GM23248 (cell line): Measurements from ENCODE around the gene THADA. TPM values are rescaled to one million over a fixed set of nuclear protein-coding genes. Genes with fewer than 3 reads are reported as not detected.

Source experiments
- DNase-seq: peaks from one replicate; pipeline ENCODE4 v3.0.0-alpha.2; 2015
- H2AFZ ChIP-seq: fragments of 200-600 bp; sonication (generic); 2 replicates; pipeline ENCODE4 v1.6.1; 2016; ENCODE audit warnings: antibody characterized with exemption
- H3F3A ChIP-seq: fragments of 200-600 bp; sonication (generic); 2 replicates; pipeline ENCODE4 v1.6.1; 2016; ENCODE audit warnings: mild to moderate bottlenecking, antibody characterized with exemption, mixed run types; ENCODE audit not compliant: insufficient read depth
- H3K27ac ChIP-seq: fragments of 200-600 bp; sonication (generic); 2 replicates; pipeline ENCODE4 v1.5.1; 2016; ENCODE audit warnings: mild to moderate bottlenecking
- H3K27me3 ChIP-seq: fragments of 200-600 bp; sonication (generic); replicated peaks from 2 replicates; pipeline ENCODE4 v1.6.1; 2016; ENCODE audit warnings: mild to moderate bottlenecking; ENCODE audit not compliant: insufficient read depth
- H3K36me3 ChIP-seq: fragments of 200-600 bp; sonication (generic); 2 replicates; pipeline ENCODE4 v1.6.1; 2016; ENCODE audit warnings: low read depth, mild to moderate bottlenecking
- H3K4me1 ChIP-seq: fragments of 200-600 bp; sonication (generic); 2 replicates; pipeline ENCODE4 v1.6.1; 2016; ENCODE audit warnings: mild to moderate bottlenecking; ENCODE audit not compliant: insufficient read depth
- H3K4me2 ChIP-seq: fragments of 200-600 bp; sonication (generic); one replicate; pipeline ENCODE4 v1.6.1; 2016; ENCODE audit warnings: mild to moderate bottlenecking; ENCODE audit not compliant: unreplicated experiment
- H3K4me3 ChIP-seq: fragments of 200-600 bp; sonication (generic); 2 replicates; pipeline ENCODE4 v1.5.1; 2016; ENCODE audit warnings: mild to moderate bottlenecking
- H3K79me2 ChIP-seq: fragments of 200-600 bp; sonication (generic); 2 replicates; pipeline ENCODE4 v1.6.1; 2016; ENCODE audit warnings: mild to moderate bottlenecking; ENCODE audit not compliant: insufficient read depth
- H3K9ac ChIP-seq: fragments of 200-600 bp; sonication (generic); 2 replicates; pipeline ENCODE4 v1.6.1; 2016; ENCODE audit warnings: mild to moderate bottlenecking
- H3K9me2 ChIP-seq: fragments of 200-600 bp; sonication (generic); 2 replicates; pipeline ENCODE4 v1.6.1; 2016; ENCODE audit warnings: mixed run types, mild to moderate bottlenecking, moderate library complexity; ENCODE audit not compliant: insufficient read depth
- H3K9me3 ChIP-seq: fragments of 200-600 bp; sonication (generic); one replicate; pipeline ENCODE4 v1.6.1; 2017; ENCODE audit warnings: low read depth
- H4K20me1 ChIP-seq: fragments of 200-600 bp; sonication (generic); 2 replicates; pipeline ENCODE4 v1.6.0; 2016; ENCODE audit not compliant: insufficient read depth
- EZH2 ChIP-seq: fragments of 200-600 bp; sonication (generic); IDR thresholded peaks from 2 replicates; pipeline ENCODE4 v1.6.1; 2018; ENCODE audit warnings: antibody characterized with exemption, mild to moderate bottlenecking; ENCODE audit not compliant: insufficient read depth, poor library complexity, severe bottlenecking
- EZH2phosphoT487 ChIP-seq: fragments of 200-600 bp; sonication (generic); IDR thresholded peaks from 2 replicates; pipeline ENCODE4 v1.6.1; 2018; ENCODE audit warnings: antibody characterized with exemption, moderate library complexity, mild to moderate bottlenecking, low read depth; ENCODE audit not compliant: insufficient read depth
- WGBS, 2 experiments: methylation state at CpG; one replicate each; pipeline ENCODE4 v1.1.6; 2015 to 2017; ENCODE audit warnings: low lambda C conversion rate in 2 of 2, low coverage in 1 of 2; ENCODE audit errors: missing lambda C conversion rate in 2 of 2; 5-methylcytosine and 5-hydroxymethylcytosine counted together
- in situ Hi-C: fragments of 300-500 bp; cut with MboI; formaldehyde crosslinking; loops from 2 replicates; pipeline ENCODE4 v1.15.0; 2020
- polyA plus RNA-seq: library from polyadenylated mRNA; unstranded; fragments of >200 nt; fragmentation: Nextera tagmentation; extraction: Ambion mirVana; gene quantifications from 2 replicates; pipeline ENCODE4 v1.2.1, GENCODE V29; 2016
- total RNA-seq: library from RNA; depleted of rRNA; stranded (reverse); fragments of >200 nt; shearing (Covaris generic); gene quantifications from 2 replicates; pipeline ENCODE4 v1.2.3, GENCODE V29; 2014

The THADA gene
- total and polyA plus RNA-seq, 2 experiments from 2014 or later, result 14.1 to 15.8 TPM

- Histone ChIP-seq H3K27ac (no peak overlapping the region), H3K4me1 (no peaks in the 10 kb centered on the region), H3K4me2 (no peak overlapping the region), H4K20me1 (no peaks in the 10 kb centered on the region), H3K27me3 (no peaks in the 10 kb centered on the region), H2AFZ (no peak overlapping the region), H3K4me3 (no peak overlapping the region), H3K36me3 (peaks cover 23% of the 10 kb centered on the region; the same call in 1 of the 2 replicates), H3K9me2 (no peaks in the 10 kb centered on the region), H3F3A (no peaks in the 10 kb centered on the region), H3K79me2 (no peaks in the 10 kb centered on the region), H3K9ac (no peak overlapping the region), H3K9me3 (no peaks in the 10 kb centered on the region)
- in situ Hi-C loops, result no loop called here
- no peak for DNase-seq
- TF ChIP-seq EZH2phosphoT487, result no peak
- TF ChIP-seq EZH2, result no peak
Measured at GRCh38 chr2:43566461-43566729, 29.4 kb downstream of the THADA start.

GRCh38 chr2:43563679-43564078 lies 32.2 kb downstream of the THADA start:
- no peak for DNase-seq
- 95 to 98% methylated on average over 2 of the region's 2 CpGs for WGBS, 2 experiments
- Histone ChIP-seq H3K4me1 (no peaks in the 10 kb centered on the region), H3K79me2 (no peaks in the 10 kb centered on the region), H3K4me2 (no peak overlapping the region), H3K9ac (no peak overlapping the region), H3F3A (no peaks in the 10 kb centered on the region), H3K27me3 (no peaks in the 10 kb centered on the region), H3K9me3 (no peaks in the 10 kb centered on the region), H3K27ac (no peak overlapping the region), H3K36me3 (peaks cover 10% of the 10 kb centered on the region; the same call in 1 of the 2 replicates), H4K20me1 (no peaks in the 10 kb centered on the region), H3K4me3 (no peak overlapping the region), H2AFZ (no peak overlapping the region), H3K9me2 (no peaks in the 10 kb centered on the region)
- in situ Hi-C loops, result no loop called here
- no peak for TF ChIP-seq EZH2phosphoT487
- TF ChIP-seq EZH2, result no peak

GRCh38 chr2:43560231-43560547 lies 35.6 kb downstream of the THADA start:
- DNase-seq, result no peak
- in situ Hi-C loops, result no loop called here
- Histone ChIP-seq H3K27ac (no peak overlapping the region), H4K20me1 (no peaks in the 10 kb centered on the region), H3K79me2 (no peaks in the 10 kb centered on the region), H3K9ac (no peak overlapping the region), H3K4me1 (no peaks in the 10 kb centered on the region), H3K27me3 (no peaks in the 10 kb centered on the region), H2AFZ (no peak overlapping the region), H3K36me3 (peaks cover 12% of the 10 kb centered on the region; the same call in 1 of the 2 replicates), H3K4me3 (no peak overlapping the region), H3K9me2 (no peaks in the 10 kb centered on the region), H3K9me3 (no peaks in the 10 kb centered on the region), H3K4me2 (no peak overlapping the region), H3F3A (no peaks in the 10 kb centered on the region)
- no peak for TF ChIP-seq EZH2
- TF ChIP-seq EZH2phosphoT487, result no peak
- 58 to 61% methylated on average over 2 of the region's 2 CpGs for WGBS, 2 experiments

GRCh38 chr2:43559391-43560230 lies 36.2 kb downstream of the THADA start:
- H3K36me3 ChIP-seq, result peaks cover 11% of the 10 kb centered on the region; the same call in 1 of the 2 replicates
- H3K27me3 ChIP-seq, result no peaks in the 10 kb centered on the region
- H3K27ac ChIP-seq, result no peak overlapping the region
- H3K4me1 ChIP-seq, result no peaks in the 10 kb centered on the region
- H3F3A ChIP-seq, result no peaks in the 10 kb centered on the region
- in situ Hi-C loops, result no loop called here
- H2AFZ ChIP-seq, result no peak overlapping the region
- no peaks in the 10 kb centered on the region for H3K79me2 ChIP-seq
- no peaks in the 10 kb centered on the region for H4K20me1 ChIP-seq
- no peak overlapping the region for H3K4me2 ChIP-seq
- TF ChIP-seq EZH2phosphoT487, result no peak
- TF ChIP-seq EZH2, result no peak
- H3K9me3 ChIP-seq, result no peaks in the 10 kb centered on the region
- H3K9me2 ChIP-seq, result no peaks in the 10 kb centered on the region
- DNase-seq, result no peak
- no peak overlapping the region for H3K9ac ChIP-seq
- no peak overlapping the region for H3K4me3 ChIP-seq
- WGBS, 2 experiments, result 96 to 98% methylated on average over 4 of the region's 4 CpGs
